IPS-18c (cell line): ENCODE data around the gene PRKN.

Experiments used
- H3K4me3 ChIP-seq: 2 replicates; pipeline ENCODE4 v1.7.0; 2013; ENCODE audit warnings: low read depth, mild to moderate bottlenecking, low read length, moderate library complexity; ENCODE audit not compliant: insufficient read depth
- H3K9me3 ChIP-seq: one replicate; pipeline ENCODE4 v1.6.1; 2013; ENCODE audit warnings: mild to moderate bottlenecking, low read length, moderate library complexity; ENCODE audit not compliant: control insufficient read depth, insufficient read depth

PRKN gene

DNA sequence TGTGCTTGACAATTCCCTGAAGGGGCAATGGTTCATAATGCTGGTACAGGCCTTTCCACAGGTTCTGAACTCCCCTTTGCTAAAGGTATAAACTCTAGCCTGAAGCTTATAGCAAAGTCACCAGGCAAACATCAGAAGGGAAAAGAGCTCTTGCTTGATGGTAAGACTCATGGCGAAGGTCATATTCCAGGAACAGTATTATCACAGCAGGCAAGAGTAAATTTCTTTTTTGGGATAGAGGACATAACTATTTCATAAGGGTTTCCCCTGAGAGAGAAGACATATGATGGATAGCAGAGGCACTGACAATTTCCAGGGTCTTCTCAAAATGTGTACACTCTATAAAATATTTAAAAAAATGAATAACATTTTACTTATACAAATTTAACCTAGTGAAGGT, 86.8 kb downstream of the PRKN start:
- Histone ChIP-seq H3K9me3 (no peaks in the 10 kb centered on the region), H3K4me3 (no peak overlapping the region)

DNA sequence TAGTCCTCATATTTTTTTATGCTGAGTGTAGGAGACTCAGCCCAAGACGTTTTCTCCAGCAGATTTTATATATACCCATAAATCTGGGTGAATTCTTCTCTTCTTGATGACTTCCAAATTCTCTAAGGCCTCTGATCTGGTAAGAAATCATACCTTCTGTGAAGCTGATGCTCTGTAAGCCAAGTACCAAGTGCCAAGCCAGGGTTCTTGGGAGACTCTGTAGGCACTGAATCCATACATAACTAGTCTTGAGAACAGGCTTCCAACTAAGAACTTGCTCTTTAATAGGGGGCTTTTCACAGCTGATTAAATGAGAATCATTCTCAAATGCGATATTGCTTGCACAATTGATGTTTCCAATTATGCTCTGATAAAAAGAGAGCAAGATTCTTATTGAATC, 87.6 kb downstream of the PRKN start:
- H3K4me3 ChIP-seq, result no peak overlapping the region
- H3K9me3 ChIP-seq, result no peaks in the 10 kb centered on the region

DNA sequence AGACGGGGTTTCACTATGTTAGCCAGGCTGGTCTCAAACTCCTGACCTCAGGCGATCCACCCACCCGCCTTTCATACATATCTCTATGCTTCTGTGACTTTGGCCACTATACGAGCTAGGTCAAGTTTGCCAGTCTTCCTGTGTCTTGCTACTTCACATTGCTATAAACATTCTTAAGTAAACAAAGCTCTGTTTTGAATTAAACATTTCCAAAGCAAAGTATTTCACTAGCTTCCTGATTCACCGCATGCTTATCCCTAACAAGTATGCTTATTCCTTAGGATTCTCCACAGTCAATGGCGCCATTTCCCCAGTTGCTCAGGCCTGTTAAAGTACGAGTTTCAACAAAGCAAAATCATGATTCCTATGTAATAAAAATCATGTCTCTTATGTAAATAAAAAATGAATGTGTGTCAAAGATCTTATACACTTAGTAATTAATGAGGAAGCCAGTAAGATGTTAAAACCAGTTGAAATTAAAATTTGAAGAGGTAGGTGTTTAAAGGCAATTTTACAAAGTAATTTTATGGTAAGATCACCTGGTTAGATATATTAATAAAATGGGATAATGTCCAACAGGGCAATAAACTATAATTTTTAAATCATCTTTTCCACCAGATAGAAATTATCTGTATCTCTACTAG, 88.5 kb downstream of the PRKN start:
- Histone ChIP-seq H3K4me3 (no peak overlapping the region), H3K9me3 (no peaks in the 10 kb centered on the region)

DNA sequence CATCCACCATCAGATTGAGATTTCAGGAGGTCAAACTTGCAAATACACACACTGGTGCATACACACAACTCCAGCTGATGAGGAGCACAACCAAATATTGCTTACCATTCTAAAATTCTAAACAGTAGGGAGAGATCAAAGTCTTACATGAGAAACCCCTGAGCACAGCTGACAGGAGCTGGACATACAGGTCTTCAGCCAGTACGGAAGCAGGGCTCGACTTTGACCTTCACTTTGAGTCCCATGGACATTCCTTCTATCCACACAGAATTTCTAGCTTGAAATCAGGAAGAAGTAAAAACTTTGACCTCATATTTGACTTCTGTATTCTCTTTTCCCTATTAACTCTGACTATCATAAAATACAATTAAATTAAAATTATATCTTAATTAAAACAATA, 90.2 kb downstream of the PRKN start:
- H3K9me3 ChIP-seq, result no peaks in the 10 kb centered on the region
- H3K4me3 ChIP-seq, result no peak overlapping the region

DNA sequence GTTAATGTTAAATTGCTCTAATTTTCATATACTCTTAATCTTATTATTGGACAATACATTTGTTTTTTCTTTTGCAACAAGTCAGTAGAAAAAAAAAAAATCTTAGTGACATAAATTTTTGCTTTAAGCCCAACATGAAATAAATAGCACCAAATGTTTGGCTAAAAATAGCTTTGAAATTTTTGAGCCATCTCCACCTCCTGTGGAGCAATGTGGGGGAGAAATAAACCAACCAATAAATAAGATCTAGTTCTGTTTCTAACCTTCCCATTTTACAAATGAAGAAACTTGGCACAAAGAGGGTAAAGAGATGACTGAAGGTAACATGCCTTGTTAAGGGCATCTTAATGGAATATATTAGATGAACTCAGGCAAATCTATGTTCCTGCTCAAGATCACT, 91.4 kb downstream of the PRKN start:
- no peaks in the 10 kb centered on the region for H3K9me3 ChIP-seq
- H3K4me3 ChIP-seq, result no peak overlapping the region

DNA sequence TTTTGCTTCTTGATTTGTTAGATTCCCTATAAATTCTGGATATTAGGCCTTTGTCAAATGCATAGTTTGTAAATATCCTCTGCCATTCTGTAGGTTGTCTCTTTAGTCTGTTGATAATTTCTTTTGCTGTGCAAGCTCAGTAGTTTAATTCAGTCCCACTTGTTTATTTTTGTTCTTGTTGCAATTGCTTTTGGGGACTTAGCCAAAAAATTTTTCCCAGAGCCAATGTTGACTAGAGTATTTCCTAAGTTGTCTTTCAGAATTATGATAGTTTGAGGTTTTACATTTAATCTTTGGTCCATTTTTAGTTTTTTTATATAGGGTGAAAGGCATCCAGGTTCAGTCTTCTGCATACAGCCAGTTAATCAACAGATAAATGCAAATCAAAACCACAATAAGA, 96.0 kb downstream of the PRKN start:
- no peak overlapping the region for H3K4me3 ChIP-seq
- no peaks in the 10 kb centered on the region for H3K9me3 ChIP-seq

DNA sequence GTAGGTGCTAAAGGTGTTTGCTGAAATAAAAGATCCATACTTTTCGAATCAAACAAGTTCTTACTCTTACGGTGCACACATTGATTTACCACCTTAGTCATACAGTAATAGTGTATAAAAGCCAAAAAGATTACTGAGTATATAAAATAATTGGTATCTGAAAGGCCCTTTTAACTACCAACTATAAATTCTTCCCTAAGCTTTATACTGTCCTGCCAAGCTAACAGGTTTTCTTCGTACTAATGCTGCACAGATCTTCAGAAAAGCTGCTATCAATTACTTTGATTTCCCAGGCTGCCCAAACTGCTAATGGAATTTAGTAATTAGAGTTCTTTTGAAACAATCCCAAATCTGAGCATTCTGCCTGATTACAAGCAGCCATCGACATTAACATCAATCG, 97.5 kb downstream of the PRKN start:
- H3K9me3 ChIP-seq, result no peaks in the 10 kb centered on the region
- H3K4me3 ChIP-seq, result no peak overlapping the region

DNA sequence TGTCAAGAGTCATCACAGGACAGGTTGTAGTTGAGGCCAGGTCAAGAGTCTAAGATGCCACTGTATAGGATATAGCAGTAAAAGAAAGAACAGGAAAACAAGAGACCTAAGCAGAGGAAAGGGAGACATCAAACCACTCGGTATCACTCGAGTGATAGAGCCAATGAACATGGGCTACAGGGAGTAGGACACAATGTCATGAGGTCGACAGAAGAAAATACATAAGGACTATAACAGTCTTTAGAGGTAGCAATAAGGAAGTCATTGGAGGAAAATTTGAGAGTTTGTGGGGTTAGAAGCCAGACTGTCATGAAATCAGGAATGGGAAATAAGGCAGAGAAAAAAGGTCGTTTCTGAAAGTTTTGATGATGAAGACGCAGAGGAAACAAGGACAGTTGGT, 99.7 kb downstream of the PRKN start:
- no peak overlapping the region for H3K4me3 ChIP-seq
- no peaks in the 10 kb centered on the region for H3K9me3 ChIP-seq

DNA sequence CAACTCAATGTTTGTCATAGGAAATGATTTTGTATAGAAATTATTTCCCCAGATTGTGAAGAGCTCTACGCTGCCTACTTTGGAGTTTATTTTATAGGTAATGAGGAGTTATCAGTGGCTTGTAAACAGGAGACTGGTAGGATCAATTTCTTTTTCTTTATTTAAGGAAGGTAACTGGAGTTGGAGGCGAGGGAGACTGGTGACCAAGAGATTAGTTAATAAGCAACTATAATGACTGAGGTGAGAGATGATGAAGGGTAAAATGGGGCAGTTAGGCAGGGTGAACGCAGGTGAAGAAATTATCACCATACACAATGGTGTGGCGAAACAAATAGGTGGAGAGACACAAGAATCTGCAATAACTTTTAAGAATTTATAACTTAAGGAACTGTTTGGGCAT, 100.2 kb downstream of the PRKN start:
- no peaks in the 10 kb centered on the region for H3K9me3 ChIP-seq
- H3K4me3 ChIP-seq, result no peak overlapping the region

DNA sequence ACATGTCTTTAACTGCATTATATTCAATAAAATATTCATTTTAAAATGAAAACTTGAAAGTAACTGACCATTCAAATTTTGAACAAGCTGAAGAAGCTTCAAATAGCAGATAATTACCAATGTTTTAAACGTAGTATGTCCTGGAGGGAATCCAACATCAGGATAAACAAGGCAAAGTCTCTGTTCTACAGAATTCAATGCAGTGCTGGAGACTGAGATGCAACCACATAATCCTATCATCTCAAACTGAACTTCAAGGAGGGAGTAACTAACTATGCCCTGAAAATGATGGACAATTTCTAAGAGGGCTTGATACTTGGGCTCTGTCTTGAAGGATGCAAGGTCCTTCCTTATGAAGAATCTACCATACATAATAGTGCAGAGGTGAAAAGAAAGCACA, 100.7 kb downstream of the PRKN start:
- H3K4me3 ChIP-seq, result no peak overlapping the region
- no peaks in the 10 kb centered on the region for H3K9me3 ChIP-seq

DNA sequence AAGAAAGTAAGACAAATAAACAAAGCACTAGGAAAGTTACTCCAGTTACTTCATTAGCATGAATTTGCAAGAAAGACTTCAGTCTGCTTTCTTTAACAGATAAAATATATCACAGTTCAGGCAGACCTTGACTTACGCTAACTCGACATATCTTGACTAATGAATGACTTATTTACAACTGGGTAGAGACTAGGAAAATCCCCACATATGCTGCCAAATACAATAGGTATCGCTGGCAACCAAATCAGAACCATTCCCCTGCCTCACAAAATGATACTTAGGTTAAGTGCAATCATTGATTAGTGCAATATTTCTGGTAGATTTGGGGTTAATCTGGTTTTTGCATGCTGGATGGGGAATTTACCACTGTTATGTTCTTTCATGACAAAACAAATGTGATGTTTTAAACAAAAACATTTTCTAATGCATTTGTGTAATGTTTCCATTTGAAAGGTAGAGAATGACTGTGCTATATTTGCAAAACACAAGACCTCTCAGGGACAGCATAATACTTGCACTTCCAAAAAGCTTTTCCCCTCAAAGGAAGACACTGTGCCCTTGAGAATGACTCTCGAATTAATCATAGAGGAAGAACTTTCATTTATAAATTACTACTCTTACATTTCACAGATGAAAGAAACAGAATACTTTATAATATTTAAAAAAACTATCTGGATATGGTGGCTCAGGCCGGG, 101.6 kb downstream of the PRKN start:
- H3K4me3 ChIP-seq, result no peak overlapping the region
- no peaks in the 10 kb centered on the region for H3K9me3 ChIP-seq

DNA sequence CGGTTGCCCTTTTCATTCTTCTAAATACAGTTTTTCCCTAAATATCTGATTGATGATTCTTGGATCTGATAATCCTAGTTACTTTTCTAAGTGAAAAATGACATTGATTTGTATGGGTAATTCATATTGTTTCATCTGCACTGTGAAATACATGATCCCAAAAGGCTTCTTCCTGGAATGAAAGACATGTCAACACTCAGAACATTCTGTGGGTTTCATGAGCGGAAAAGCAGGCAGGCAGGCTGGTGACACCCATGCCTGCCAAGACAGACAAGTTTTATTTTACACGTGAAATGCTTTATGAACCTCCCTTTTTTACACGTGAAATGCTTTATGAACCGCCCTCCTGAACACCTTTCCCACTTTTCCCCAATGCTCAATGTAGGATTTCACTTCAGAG, 105.0 kb downstream of the PRKN start:
- Histone ChIP-seq H3K9me3 (no peaks in the 10 kb centered on the region), H3K4me3 (no peak overlapping the region)

DNA sequence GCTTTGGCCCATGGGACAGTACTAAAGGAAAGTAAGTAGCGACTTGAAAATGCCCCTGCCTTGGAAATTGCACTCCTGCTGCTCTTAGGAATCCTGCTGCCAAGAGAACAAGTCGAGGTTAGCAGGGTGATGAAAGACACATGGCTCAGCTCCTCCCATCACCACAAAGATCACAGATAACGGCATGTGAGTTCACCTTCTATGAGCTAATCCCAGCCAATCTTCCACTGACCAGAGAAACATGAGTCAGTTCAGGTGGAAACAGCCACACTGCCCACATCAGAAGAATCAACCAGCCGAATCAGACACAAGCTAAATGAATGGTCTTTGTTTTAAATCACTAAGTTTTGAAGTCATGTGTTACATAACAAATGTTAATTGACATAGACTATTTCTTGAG, 106.3 kb downstream of the PRKN start:
- no peak overlapping the region for H3K4me3 ChIP-seq

DNA sequence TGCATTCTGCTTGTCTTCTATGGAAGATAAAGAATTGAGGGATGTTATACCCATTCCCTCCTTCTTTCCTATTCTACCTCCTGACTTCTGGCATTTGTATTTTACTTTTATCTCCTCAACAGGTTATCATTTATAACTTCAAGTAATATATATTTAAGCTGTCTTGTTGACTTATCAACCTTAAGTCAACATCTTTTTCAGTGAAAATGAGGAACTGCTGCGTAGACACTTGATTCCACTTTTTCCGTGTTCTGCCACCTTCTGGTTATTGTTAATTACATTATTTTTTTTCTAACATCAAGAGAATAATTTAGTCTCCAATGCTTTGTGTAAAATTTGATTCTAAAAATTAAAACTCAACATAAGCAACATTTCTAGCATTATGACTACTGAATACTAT, 107.5 kb downstream of the PRKN start:
- H3K4me3 ChIP-seq, result no peak overlapping the region
- H3K9me3 ChIP-seq, result no peaks in the 10 kb centered on the region

More for the DNA sequence above, 106.3 kb downstream of the PRKN start:
- H3K9me3 ChIP-seq, result no peaks in the 10 kb centered on the region

DNA sequence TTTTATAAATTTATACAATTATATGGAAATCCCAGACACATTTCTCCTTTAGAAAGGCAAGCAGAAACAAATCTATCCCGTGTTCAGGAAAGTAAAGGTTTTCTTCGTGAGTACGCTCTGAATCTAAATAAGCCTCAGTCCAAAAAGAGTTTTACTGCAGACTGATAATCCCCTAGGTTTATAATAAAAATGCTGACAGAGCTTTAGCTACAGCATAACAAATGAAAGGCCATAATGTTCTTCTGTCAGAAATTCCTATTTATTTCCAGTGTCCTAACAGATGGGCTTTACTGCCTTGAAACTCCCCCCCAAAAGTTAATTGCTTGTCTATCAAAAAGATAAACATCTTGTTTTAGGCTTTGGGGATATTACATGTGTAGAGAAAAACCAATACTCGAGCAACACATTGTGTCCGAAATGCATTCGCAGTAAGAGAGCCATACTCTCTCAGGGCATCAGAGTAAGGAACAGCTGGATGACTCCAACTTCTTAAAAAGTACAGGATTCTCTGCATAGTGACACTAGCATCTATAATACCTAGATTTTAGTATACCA, 109.0 kb downstream of the PRKN start:
- no peak overlapping the region for H3K4me3 ChIP-seq
- H3K9me3 ChIP-seq, result no peaks in the 10 kb centered on the region

DNA sequence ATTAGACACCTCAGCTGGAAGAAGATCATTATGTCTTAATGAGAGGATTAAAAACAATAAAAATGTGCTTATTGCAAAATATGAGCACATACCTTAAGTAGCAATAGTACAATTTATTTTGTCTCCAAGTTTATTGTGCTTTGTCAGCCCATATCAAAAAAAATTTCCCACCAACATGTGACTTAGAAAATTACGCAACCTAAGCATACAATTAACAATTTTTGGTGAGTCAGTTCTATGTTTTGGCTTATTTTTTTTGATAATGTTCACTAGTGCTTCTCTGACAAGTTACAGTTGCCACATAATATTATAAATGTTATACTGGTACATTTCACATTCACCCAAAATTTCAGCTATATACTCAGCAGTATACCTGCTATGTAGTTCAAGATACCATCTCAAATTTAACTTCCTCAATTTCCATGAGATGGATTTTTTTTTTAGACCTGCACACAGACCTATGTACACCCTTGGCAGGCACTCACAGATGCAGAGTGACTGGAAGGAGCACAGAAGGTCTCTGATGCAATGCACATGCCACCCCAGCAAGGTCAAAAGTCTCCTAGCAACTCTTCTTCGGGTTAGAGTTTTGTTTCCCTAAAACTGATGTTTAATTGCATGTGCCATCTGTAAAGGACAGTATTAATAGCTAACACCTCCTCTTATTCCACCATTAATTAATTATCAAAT, 112.4 kb downstream of the PRKN start:
- no peak overlapping the region for H3K4me3 ChIP-seq
- no peaks in the 10 kb centered on the region for H3K9me3 ChIP-seq

DNA sequence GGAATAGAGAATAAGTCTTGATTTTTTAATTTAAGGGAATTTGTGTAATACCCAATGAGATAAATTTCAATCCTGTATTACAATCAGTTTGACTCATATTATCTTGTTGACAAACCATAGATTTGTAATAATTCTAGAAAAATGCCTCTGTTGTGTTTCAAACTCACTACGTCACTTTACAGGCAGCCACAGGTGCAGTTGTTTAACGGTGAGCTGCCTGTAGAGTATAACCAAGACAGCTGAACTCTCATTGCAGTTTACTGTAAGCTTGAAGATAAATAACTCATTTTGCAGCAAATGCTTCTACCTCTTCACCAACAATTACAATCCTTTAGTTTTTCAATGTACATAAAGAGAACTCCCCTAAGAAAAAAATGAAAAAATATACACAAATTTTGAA, 114.3 kb downstream of the PRKN start:
- no peaks in the 10 kb centered on the region for H3K9me3 ChIP-seq

DNA sequence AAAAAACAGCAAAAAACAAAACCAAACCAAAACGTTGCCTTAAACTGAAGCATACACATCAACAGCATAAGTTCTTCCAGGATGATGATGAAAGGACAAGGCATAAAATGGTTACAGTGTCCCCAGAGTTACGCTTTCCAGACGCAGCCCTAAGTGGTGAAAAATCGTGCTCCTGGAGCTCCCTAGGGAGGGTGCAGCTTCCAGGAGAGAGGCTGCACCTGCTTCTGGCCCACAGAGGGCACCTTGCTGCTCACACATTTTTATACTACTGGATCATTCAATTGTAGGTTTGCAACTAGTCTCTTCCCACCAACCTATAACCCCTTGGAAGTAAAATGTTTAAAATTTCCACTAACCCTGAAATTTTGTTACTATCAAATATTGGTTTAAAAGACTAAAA, 115.0 kb downstream of the PRKN start:
- H3K4me3 ChIP-seq, result no peak overlapping the region
- no peaks in the 10 kb centered on the region for H3K9me3 ChIP-seq

More for the DNA sequence above, 114.3 kb downstream of the PRKN start:
- no peak overlapping the region for H3K4me3 ChIP-seq
